PFSK-1 (cell line): ENCODE data around the gene OR5H6.

Experiments used
- POLR2AphosphoS5 ChIP-seq: IDR thresholded peaks from 2 replicates; pipeline ENCODE4 v1.6.1; 2012; ENCODE audit warnings: low read depth, mild to moderate bottlenecking, control low read depth, low read length, moderate library complexity
- SIN3A ChIP-seq: IDR thresholded peaks from 2 replicates; pipeline ENCODE4 v1.6.1; 2012; ENCODE audit warnings: mild to moderate bottlenecking, low read length, moderate library complexity, borderline replicate concordance; ENCODE audit not compliant: insufficient read depth
- TAF1 ChIP-seq: IDR thresholded peaks from 2 replicates; pipeline ENCODE4 v1.6.1; 2012; ENCODE audit warnings: low read length, control low read depth, borderline replicate concordance; ENCODE audit not compliant: insufficient read depth
- TF ChIP-seq, protein P1 (sequence below), 2 experiments: IDR thresholded peaks; 2 replicates each; pipeline versions ENCODE4 v1.6.1 to v1.8.0; 2011 to 2012; ENCODE audit warnings: low read depth in 2 of 2, low read length in 2 of 2, control low read depth in 1 of 2, inconsistent platforms in 1 of 2, mild to moderate bottlenecking in 1 of 2, moderate library complexity in 1 of 2; ENCODE audit not compliant: insufficient read depth in 1 of 2

DNA sequence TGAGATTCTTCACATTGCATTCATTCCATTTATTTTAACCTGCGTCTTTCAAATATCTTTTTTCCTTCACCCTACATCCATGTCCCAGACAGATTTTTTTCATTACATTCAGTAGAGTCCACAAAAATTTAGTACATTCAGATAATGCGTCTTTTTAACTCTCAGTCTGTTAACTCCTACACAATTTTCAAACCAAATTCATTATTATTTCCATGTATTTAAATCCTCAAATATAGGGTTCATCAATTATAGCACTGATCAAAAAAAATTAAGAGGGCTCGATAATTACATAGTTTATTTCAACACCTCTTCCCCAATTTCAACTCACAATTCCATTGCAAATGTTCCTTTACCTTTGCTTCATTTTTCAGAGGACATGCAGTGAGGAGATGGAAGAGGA lies at the start of gene OR5H6:
- TF ChIP-seq, protein P1, sequence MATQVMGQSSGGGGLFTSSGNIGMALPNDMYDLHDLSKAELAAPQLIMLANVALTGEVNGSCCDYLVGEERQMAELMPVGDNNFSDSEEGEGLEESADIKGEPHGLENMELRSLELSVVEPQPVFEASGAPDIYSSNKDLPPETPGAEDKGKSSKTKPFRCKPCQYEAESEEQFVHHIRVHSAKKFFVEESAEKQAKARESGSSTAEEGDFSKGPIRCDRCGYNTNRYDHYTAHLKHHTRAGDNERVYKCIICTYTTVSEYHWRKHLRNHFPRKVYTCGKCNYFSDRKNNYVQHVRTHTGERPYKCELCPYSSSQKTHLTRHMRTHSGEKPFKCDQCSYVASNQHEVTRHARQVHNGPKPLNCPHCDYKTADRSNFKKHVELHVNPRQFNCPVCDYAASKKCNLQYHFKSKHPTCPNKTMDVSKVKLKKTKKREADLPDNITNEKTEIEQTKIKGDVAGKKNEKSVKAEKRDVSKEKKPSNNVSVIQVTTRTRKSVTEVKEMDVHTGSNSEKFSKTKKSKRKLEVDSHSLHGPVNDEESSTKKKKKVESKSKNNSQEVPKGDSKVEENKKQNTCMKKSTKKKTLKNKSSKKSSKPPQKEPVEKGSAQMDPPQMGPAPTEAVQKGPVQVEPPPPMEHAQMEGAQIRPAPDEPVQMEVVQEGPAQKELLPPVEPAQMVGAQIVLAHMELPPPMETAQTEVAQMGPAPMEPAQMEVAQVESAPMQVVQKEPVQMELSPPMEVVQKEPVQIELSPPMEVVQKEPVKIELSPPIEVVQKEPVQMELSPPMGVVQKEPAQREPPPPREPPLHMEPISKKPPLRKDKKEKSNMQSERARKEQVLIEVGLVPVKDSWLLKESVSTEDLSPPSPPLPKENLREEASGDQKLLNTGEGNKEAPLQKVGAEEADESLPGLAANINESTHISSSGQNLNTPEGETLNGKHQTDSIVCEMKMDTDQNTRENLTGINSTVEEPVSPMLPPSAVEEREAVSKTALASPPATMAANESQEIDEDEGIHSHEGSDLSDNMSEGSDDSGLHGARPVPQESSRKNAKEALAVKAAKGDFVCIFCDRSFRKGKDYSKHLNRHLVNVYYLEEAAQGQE (IDR thresholded peaks at IDR 0.05; ENCODE audit: insufficient read depth in 1 of 2, low read depth in 2 of 2, low read length in 2 of 2): no peak
- TF ChIP-seq POLR2AphosphoS5 (no peak), SIN3A (no peak), TAF1 (no peak)
